KOPT-K1 (cell line): Measurements from ENCODE around the gene FRK.

Experiments used
- H3K27ac ChIP-seq: fragments of 200-600 bp; sonication (generic); 2 replicates; pipeline ENCODE4 v1.5.1; 2016; ENCODE audit warnings: antibody characterized with exemption, mild to moderate bottlenecking, low read depth, low read length; ENCODE audit not compliant: poor library complexity, severe bottlenecking
- H3K36me3 ChIP-seq: fragments of 200-600 bp; sonication (generic); 2 replicates; pipeline ENCODE4 v1.5.1; 2017; ENCODE audit warnings: antibody characterized with exemption, mild to moderate bottlenecking, low read length, moderate library complexity; ENCODE audit not compliant: insufficient read depth
- H3K9me3 ChIP-seq: fragments of 200-600 bp; sonication (generic); 2 replicates; pipeline ENCODE4 v1.5.1; 2017; ENCODE audit warnings: antibody characterized with exemption, low read length, mild to moderate bottlenecking; ENCODE audit not compliant: insufficient read depth, poor library complexity, severe bottlenecking

The FRK gene

GRCh38 chr6:116090251-116090650 is 29.6 kb upstream of the FRK start:
- Histone ChIP-seq H3K36me3 (no peaks in the 10 kb centered on the region), H3K9me3 (no peaks in the 10 kb centered on the region), H3K27ac (no peak overlapping the region)

GRCh38 chr6:116088946-116089345 is 28.3 kb upstream of the FRK start:
- no peaks in the 10 kb centered on the region for H3K36me3 ChIP-seq
- no peak overlapping the region for H3K27ac ChIP-seq
- no peaks in the 10 kb centered on the region for H3K9me3 ChIP-seq

- H3K36me3 ChIP-seq: no peaks in the 10 kb centered on the region
- no peaks in the 10 kb centered on the region for H3K9me3 ChIP-seq
- H3K27ac ChIP-seq: no peak overlapping the region
Measured at GRCh38 chr6:116087437-116088027, 26.8 kb upstream of the FRK start.

GRCh38 chr6:116084284-116084683 is 23.6 kb upstream of the FRK start:
- Histone ChIP-seq H3K27ac (no peak overlapping the region), H3K36me3 (no peaks in the 10 kb centered on the region)

GRCh38 chr6:116083052-116083451 is 22.4 kb upstream of the FRK start:
- Histone ChIP-seq H3K27ac (no peak overlapping the region), H3K36me3 (no peaks in the 10 kb centered on the region), H3K9me3 (no peaks in the 10 kb centered on the region)

More at GRCh38 chr6:116084284-116084683, 23.6 kb upstream of the FRK start:
- no peaks in the 10 kb centered on the region for H3K9me3 ChIP-seq

DNA sequence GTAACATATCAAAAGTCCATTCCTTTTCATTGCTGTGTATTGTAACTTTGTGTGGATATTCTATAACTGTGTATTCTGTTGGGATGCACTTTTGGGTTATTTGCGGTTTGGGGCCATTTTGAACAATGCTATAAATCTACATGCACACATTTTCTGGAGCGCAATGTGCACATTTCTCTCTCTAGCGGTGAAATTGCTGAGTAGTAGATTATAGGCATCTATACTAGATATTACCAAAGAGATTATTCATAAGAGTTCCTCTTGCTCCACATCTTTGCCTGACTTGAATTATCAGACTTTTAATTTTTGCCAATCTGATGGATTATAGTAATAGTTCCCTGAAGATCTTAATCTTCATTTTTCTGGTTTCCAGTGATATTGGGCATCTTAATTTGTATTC is 18.3 kb upstream of the FRK start:
- Histone ChIP-seq H3K27ac (no peak overlapping the region), H3K9me3 (no peaks in the 10 kb centered on the region), H3K36me3 (no peaks in the 10 kb centered on the region)

DNA sequence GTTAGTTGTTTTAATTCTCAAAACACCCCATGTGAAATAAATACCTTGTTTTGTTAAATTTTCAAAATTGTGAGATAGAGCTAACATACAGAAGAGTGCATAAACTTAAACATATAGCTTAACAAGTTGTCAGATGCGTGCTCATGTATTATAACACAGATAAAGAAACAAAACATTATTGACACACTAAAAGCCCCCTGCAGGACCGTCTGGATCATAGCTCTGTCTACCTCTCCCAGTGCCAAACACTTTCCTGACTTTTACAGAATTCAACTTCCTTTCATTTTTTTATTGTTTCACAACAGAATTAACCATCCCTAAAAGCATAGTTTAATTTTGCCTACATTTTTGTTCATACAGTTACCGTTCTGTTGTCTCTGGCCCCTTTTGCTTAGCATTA is 17.8 kb upstream of the FRK start:
- H3K36me3 ChIP-seq: no peaks in the 10 kb centered on the region
- H3K9me3 ChIP-seq: no peaks in the 10 kb centered on the region
- no peak overlapping the region for H3K27ac ChIP-seq

DNA sequence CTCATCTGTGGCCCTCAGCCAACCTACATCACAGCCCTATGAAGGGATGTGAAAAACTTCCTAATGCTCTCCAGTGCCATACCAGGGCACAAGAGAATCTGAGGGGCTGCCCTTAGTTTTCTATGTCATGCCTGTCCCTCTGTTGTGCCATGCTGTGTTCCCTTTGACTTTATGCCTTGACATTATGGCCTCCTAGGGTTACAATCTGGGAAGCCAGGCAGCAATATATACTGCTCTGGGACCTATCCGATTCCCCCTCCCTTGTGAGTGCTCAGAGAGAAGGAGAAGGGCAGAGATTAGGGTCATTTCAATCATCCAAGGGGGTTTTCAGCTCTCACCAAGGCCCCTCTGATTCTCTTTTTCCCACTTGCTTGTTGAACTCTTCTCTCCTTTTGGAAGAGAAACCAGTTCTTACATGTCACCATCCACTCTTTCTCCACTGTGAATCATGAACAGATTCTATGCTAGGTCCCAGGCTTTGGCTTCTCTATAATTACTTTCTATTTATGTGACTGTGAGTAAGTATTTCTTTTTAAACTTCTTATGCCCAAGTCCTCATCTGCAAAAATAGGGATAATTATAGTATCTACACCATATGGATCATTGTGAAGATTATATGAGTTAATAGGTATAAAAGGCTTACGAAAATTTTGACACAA is 14.2 kb upstream of the FRK start:
- no peak overlapping the region for H3K27ac ChIP-seq
- no peaks in the 10 kb centered on the region for H3K36me3 ChIP-seq
- H3K9me3 ChIP-seq: no peaks in the 10 kb centered on the region

GRCh38 chr6:116073765-116074440 is 13.2 kb upstream of the FRK start:
- H3K27ac ChIP-seq: no peak overlapping the region
- no peaks in the 10 kb centered on the region for H3K9me3 ChIP-seq
- H3K36me3 ChIP-seq: no peaks in the 10 kb centered on the region

DNA sequence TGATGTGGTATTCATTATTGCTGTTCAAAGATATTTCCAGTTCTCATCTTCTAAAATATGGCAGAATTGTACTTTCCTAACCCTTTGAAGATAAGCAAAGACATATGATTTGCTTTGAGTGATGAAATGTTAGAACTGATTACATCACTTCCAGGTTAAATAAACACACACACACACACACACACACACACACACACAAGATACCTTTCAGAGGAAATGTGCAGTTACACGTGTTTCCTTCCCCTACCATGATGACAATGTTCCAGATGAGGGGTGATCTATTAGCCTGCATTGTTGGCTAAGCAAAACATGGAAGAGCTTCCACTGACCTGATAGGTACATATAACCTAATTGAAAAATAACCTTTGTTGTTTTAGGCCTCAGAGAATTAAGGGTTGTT is 11.7 kb upstream of the FRK start:
- Histone ChIP-seq H3K36me3 (no peaks in the 10 kb centered on the region), H3K9me3 (no peaks in the 10 kb centered on the region), H3K27ac (no peak overlapping the region)

- Histone ChIP-seq H3K27ac (no peak overlapping the region), H3K9me3 (no peaks in the 10 kb centered on the region), H3K36me3 (no peaks in the 10 kb centered on the region)
Measured at GRCh38 chr6:116070616-116071389, 10.1 kb upstream of the FRK start.

DNA sequence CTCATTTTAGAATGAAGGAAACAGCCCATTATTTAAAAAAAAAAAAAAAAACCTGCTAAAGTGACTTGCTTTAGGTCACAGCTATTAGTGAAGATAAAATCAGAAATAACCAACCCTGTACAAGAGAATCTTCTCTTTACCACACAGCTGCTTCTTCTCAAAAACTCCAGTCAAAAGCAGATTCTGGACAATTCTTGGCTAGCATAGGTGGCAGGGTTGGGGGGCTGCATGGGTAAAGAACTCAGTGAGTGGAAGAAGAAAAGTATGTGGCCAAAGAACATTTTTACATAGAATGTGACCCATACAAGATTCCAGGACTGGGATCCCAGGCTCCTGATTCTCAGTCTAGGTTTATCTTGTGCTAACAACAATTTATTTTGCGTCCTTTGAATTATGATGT is 9.4 kb upstream of the FRK start:
- H3K27ac ChIP-seq: no peak overlapping the region
- H3K9me3 ChIP-seq: no peaks in the 10 kb centered on the region
- no peaks in the 10 kb centered on the region for H3K36me3 ChIP-seq

GRCh38 chr6:116066789-116067188 is 6.1 kb upstream of the FRK start:
- no peaks in the 10 kb centered on the region for H3K36me3 ChIP-seq
- H3K9me3 ChIP-seq: no peaks in the 10 kb centered on the region
- H3K27ac ChIP-seq: no peak overlapping the region

DNA sequence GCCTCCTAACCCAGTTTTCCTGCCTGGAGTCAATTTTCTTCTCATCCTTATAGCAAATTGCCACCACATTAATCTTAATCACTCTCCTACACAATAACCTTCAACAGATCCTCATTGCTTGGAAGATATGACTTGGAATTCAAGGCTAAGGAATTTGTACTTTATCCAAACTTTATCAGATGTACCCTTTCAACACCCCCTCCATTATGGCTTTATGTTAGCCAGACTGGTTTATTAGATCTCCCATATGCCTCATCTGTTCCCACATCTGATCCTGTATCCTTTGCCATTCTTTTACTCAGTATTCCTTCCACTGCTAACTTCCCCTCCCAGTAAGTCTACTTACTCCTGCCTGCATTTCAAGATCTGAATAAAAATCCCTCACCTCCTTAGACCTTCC is 4.0 kb upstream of the FRK start:
- Histone ChIP-seq H3K36me3 (no peaks in the 10 kb centered on the region), H3K9me3 (no peaks in the 10 kb centered on the region), H3K27ac (no peak overlapping the region)

GRCh38 chr6:116062496-116062895 is 1.8 kb upstream of the FRK start:
- no peaks in the 10 kb centered on the region for H3K9me3 ChIP-seq
- no peaks in the 10 kb centered on the region for H3K36me3 ChIP-seq

More at GRCh38 chr6:116062496-116062895, 1.8 kb upstream of the FRK start:
- no peak overlapping the region for H3K27ac ChIP-seq
